ENCODE data around the gene BANP.

The BANP gene

DNA sequence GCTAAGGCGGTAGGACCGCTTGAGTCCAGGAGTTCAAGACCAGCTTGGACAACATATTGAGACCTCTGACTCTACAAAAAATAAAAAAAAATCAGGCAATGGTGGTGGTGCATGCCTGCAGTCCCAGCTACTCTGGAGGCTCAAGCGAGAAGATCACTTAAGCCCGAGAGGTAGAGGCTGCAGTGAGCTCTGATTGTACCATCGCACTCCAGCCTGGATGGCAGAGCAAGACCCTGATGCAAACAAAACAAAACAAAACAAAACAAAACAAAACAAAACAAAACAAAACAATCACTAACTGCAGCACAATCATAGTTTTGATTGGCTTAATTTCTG lies 2.5 kb upstream of the BANP start:
- in situ Hi-C loops (cut with HindIII; ENCODE audit: low sequenced_read_pairs), result no loop called here

- in situ Hi-C loops (cut with HindIII; ENCODE audit: low sequenced_read_pairs), result no loop called here
These were observed 2.0 kb upstream of the BANP start for GRCh38 chr16:87949071-87949744.

- in situ Hi-C loops (cut with HindIII; ENCODE audit: low sequenced_read_pairs), result no loop called here
These were observed 611 bp downstream of the BANP start for GRCh38 chr16:87951552-87952538.

GRCh38 chr16:87952751-87953150 lies 1.5 kb downstream of the BANP start:
- in situ Hi-C loops (cut with HindIII; ENCODE audit: low sequenced_read_pairs), result no loop called here

- in situ Hi-C loops (cut with HindIII; ENCODE audit: low sequenced_read_pairs), result no loop called here
These were observed 2.3 kb downstream of the BANP start for GRCh38 chr16:87953308-87954215.

- in situ Hi-C loops (cut with HindIII; ENCODE audit: low sequenced_read_pairs), result no loop called here
These were observed 3.1 kb downstream of the BANP start for GRCh38 chr16:87954361-87954760.

GRCh38 chr16:87954826-87955225 lies 3.6 kb downstream of the BANP start:
- in situ Hi-C loops (cut with HindIII; ENCODE audit: low sequenced_read_pairs), result no loop called here

DNA sequence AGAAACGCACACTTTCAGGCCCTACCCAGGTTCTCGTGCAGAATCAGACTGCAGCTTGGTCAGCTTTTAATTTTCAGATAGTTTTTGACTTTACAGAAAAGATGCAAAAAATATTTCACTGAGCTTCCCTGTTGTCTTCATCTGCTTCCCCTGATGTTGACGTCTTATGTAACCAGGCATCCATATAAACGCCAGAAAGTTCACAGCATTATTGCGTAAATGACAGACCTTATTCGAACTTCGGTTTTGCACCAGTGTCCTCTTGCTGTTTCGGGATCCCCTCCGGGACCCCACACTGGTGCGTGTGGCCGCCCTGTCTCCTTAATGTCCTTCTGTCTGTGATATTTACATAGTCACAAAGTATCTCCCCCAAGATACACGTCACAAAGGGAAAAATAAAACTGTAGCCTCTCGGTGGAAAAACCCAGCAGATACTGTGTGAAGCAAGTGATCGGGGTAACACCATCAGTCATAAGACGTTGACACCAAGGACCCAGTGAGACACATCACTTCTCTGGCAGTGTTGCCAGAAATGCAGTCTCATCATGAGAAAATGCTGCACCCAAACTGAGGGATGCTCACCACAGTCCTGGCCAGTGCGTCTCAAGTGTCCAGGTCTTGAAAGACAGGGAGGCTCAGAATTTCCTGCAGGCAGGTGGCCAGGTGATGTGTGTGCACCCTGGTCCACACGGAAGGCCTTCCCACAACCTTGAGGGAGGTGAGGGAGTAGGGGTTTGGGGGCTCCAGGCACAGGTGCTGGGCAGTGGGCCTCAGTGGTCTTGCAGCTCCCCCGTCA lies 4.3 kb downstream of the BANP start:
- in situ Hi-C loops (cut with HindIII; ENCODE audit: low sequenced_read_pairs), result no loop called here

GRCh38 chr16:87956098-87956364 lies 4.8 kb downstream of the BANP start:
- in situ Hi-C loops (cut with HindIII; ENCODE audit: low sequenced_read_pairs), result no loop called here

DNA sequence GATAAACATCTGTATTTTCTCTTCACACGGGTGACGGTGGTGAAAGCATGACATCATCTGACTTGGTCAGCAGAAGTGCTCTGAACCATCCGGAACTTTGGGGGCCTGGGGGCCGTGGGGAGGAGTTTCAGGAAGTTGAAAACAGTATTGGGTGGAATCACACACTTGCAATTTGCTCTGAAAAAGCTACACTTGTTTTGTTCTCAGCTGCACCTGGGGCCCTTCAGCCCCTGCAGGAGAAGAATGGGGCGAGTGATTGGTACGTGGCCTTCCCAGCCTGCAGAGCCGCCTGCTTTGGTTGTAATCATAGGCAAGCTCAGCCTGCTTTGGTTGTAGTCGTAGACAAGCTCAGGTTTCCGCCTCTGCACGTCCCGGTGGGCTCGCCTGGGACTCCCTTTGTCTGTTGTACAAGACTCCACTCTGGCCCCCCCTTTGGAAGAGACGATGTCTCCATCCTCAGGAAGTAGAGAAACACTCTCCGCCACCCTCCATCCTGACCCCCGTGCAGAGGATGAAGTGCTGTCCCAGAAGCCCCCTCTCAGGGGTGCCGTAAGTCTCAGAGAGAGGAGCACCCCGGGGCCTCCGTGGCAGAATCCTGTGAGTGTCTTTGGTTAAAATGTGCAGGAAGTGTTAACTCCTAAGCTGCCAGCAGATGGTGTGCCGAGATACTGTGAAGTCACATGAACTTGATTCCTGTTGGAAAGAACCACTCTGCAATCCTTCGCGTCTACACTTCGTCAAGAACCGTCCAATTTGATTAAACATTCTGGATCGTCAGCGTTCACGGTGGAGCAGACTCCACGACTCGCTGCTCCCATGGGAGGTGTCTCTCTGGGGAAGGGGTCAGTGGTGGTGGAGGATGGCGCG lies 5.4 kb downstream of the BANP start:
- in situ Hi-C loops (cut with HindIII; ENCODE audit: low sequenced_read_pairs), result no loop called here

- in situ Hi-C loops (cut with HindIII; ENCODE audit: low sequenced_read_pairs), result no loop called here
These were observed 6.3 kb downstream of the BANP start for GRCh38 chr16:87957296-87958094.

GRCh38 chr16:87958632-87959031 lies 7.4 kb downstream of the BANP start:
- in situ Hi-C loops (cut with HindIII; ENCODE audit: low sequenced_read_pairs), result no loop called here

DNA sequence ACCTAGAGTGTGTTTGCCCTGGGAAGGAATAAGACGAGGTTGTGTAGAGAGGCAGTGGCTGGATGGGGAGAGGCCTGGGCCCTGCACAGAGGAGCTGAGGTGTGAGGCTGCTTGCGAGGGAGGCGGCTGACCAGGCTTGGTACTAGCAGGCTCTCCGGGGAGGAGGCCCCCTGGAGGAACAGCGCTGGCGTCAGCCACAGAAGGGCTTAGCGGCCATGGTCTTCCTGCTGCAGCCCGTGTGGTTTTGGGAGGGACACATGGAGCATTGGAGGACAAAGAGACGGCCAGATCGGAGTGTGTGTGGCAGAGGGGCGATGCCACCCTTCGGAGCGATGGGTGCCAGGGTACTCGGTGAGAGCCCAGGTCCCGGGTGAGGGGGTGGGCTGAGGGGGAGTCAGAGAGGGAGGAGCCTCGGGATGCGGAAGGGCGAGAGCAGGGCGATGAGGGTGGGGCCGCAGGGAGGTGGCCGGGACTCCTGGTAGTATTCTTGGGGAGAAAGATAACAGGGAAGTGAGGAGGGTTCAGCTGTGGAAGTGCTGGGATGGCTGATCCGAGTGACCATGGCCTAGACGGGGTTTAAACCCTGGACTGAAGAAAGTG lies 8.3 kb downstream of the BANP start:
- in situ Hi-C loops (cut with HindIII; ENCODE audit: low sequenced_read_pairs), result no loop called here

DNA sequence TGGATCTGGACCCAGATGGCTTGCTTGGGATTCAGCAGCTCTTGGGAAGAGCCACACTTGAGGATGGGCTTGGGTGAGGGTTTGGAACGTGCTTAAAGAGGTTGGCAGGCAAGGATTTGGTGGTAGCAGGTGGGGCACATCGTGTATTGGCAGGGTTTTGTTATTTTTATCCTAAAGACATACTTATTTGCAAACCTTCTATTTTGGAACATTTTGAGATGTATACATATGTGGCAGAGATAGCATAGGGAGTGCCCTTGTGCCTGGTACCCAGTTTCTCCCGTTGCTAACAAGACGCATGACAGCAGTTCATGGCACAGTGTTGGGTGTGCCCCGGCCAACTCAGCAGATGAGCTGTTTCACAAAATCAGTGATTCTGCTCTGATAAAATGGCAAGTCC lies 9.1 kb downstream of the BANP start:
- in situ Hi-C loops (cut with HindIII; ENCODE audit: low sequenced_read_pairs), result no loop called here

DNA sequence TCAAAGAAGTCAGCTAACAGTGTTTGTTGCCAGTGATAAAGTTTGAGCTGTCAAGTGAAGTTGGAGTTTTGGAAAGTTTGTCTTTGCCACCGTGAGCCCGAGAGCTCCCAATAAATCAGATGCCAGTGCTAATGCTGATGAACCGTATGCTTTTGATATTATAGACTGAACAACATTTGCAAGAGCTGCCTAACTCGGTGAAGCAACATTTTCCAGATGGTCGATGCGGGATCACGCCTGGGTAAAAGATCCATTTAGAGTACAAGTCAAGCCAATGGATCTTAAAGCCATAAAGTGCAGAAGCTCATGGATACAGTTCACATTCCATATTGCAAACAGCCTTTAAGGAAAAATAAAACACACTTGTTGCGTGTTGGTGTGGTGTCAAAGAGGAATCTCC lies 9.6 kb downstream of the BANP start:
- in situ Hi-C loops (cut with HindIII; ENCODE audit: low sequenced_read_pairs), result no loop called here

DNA sequence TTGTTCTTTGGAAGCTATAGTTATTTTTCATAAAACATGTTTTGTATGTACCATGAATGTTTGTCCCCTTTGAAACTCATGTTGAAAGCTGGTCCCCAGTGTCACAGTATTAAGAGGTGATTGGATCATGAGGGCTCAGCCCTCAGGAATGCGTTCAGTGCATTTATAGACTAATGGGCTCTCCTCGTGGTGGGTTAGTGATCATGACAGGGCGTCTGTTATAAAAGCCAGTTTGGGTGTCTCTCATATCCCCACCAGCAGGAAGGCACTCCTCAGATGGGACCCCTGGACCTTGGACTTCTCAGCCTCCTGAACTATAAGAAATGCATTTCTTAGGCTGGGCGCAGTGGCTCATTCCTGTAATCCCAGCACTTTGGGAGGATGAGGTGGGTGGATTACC lies 10.4 kb downstream of the BANP start:
- in situ Hi-C loops (cut with HindIII; ENCODE audit: low sequenced_read_pairs), result no loop called here

DNA sequence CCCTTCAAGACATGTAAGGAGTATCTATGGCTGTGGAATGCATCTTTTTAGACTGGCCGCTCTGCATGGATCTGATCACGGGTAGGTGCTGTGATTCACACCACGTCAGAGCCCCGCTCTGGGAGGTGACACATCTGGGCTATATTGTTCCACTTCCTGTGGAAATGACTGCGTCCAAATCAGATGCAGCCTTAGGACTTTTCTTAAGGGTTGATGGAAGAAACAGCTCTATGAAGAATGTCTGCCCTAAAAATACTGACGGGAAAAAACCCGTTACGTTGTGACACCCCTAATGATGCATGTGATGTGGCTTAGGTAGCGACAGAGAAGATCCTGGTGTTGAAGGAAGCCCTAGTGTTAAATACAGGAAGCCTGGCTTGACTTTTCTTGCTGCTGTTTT lies 12.2 kb downstream of the BANP start:
- in situ Hi-C loops (cut with HindIII; ENCODE audit: low sequenced_read_pairs), result no loop called here

GRCh38 chr16:87964049-87964659 lies 12.9 kb downstream of the BANP start:
- in situ Hi-C loops (cut with HindIII; ENCODE audit: low sequenced_read_pairs), result no loop called here
